ACC112 (cell line): Measurements from ENCODE around the gene NCK2.

Experiments used
- H2AFZ ChIP-seq: fragments of 200-600 bp; sonication (generic); one replicate; pipeline ENCODE4 v1.6.0; 2017; ENCODE audit warnings: antibody characterized with exemption, low read length; ENCODE audit not compliant: unreplicated experiment
- H3K27ac ChIP-seq: fragments of 200-600 bp; sonication (generic); 2 replicates; pipeline ENCODE4 v1.5.1; 2014; ENCODE audit warnings: low read depth, mild to moderate bottlenecking, antibody characterized with exemption, low read length, moderate library complexity
- H3K27me3 ChIP-seq: fragments of 200-600 bp; sonication (generic); 2 replicates; pipeline ENCODE4 v1.6.1; 2014; ENCODE audit warnings: mild to moderate bottlenecking, antibody characterized with exemption, low read length, moderate library complexity, mixed read lengths; ENCODE audit not compliant: insufficient read depth
- H3K36me3 ChIP-seq: fragments of 200-600 bp; sonication (generic); 2 replicates; pipeline ENCODE4 v1.6.1; 2016; ENCODE audit warnings: mild to moderate bottlenecking, antibody characterized with exemption, low read length, moderate library complexity, mixed read lengths; ENCODE audit not compliant: insufficient read depth
- H3K4me1 ChIP-seq: fragments of 200-600 bp; sonication (generic); one replicate; pipeline ENCODE4 v1.6.1; 2016; ENCODE audit warnings: low read length, mixed read lengths; ENCODE audit not compliant: insufficient read depth, unreplicated experiment, control insufficient read depth
- H3K4me3 ChIP-seq: fragments of 200-600 bp; sonication (generic); 2 replicates; pipeline ENCODE4 v1.5.1; 2014; ENCODE audit warnings: mild to moderate bottlenecking, low read depth, low read length
- H3K79me2 ChIP-seq: fragments of 200-600 bp; sonication (generic); one replicate; pipeline ENCODE4 v1.6.0; 2016; ENCODE audit warnings: low read length; ENCODE audit not compliant: control insufficient read depth, unreplicated experiment, insufficient read depth

The NCK2 gene

DNA sequence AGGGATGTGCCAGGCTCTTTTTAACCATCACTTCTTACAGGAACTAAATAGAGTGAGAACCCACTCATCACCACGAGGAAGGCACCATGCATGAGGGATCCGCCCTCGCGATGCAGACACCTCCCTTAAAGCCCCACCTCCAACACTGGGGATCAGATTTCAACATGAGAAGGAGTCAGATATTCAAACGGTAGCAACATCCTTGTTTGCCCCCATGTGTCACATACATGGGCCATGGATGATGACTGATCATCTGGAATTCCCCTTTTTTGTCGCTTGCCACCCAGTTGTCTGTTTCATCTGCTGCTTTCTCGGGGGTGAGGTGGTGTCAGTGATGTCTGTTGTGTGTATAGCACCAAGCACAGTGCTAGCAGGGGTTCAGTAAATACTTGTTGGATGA, 57.9 kb downstream of the NCK2 start:
- peaks cover 5% of the 10 kb centered on the region for H3K4me1 ChIP-seq
- H3K36me3 ChIP-seq = no peaks in the 10 kb centered on the region
- H3K79me2 ChIP-seq = peaks cover 15% of the 10 kb centered on the region
- no peak overlapping the region for H3K4me3 ChIP-seq
- H3K27ac ChIP-seq = no peak overlapping the region
- H2AFZ ChIP-seq = no peak overlapping the region
- no peaks in the 10 kb centered on the region for H3K27me3 ChIP-seq

DNA sequence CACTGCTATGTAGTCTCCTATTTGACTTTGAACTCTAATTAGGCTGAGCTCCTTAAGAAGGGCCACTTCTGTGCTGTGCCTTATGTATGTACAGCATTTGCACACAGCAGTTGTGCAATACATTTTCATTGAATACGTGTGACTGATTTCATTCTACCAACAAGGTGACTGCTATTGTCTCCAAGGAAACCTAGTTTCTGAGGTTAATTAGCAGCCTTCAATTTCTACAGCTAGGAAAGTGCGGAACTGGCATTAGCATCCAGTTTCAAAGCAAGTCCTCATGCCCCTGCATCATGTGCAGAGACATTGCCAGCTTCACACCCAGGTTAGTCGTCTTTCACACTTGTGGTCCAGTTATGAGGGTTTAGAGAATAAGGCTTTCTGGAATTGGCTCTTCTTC, 58.6 kb downstream of the NCK2 start:
- Histone ChIP-seq H3K27me3 (no peaks in the 10 kb centered on the region), H2AFZ (no peak overlapping the region), H3K79me2 (peaks cover 14% of the 10 kb centered on the region), H3K4me3 (no peak overlapping the region), H3K27ac (no peak overlapping the region), H3K36me3 (no peaks in the 10 kb centered on the region), H3K4me1 (no peaks in the 10 kb centered on the region)

DNA sequence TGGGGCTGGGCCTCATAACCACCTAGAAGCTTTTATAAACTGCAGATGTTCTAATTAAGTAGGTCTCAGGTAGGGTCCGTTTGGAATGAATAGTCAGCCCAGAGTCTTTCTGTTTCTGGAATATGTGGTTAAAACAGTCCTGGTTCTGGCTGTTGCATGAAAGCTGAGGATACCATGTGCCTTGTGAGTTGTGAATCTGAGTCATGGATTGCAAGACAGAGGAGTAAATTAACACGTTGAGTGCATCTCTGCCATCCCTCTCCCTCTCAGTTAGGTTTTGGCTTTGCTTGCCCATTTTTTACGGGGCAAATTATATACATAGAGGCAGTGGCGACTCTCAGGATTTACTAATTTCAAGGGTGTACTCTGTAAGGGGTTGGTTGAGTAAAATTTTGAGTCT, 59.1 kb downstream of the NCK2 start:
- Histone ChIP-seq H3K27ac (no peak overlapping the region), H3K79me2 (peaks cover 9% of the 10 kb centered on the region), H3K36me3 (no peaks in the 10 kb centered on the region), H3K4me1 (no peaks in the 10 kb centered on the region), H2AFZ (no peak overlapping the region), H3K27me3 (no peaks in the 10 kb centered on the region), H3K4me3 (no peak overlapping the region)

DNA sequence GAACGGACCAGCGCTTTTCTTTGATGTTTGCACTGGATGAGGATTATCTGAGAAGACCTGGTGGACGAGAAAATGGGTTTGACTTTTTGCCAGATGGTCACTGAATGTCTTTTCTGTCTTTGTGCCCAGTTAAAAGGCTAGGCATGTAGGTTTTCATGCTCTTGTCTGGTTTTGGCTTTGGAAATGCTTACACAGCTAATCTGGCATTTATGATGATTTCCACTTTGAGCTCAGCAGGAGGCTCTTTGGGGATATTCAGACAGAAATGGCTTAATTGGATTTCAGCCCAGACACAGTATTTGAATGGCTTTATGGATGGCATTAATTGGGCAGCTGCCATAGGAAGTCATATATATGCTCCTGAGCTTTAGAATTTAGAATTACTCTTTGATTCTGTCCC, 59.6 kb downstream of the NCK2 start:
- Histone ChIP-seq H2AFZ (no peak overlapping the region), H3K4me1 (no peaks in the 10 kb centered on the region), H3K4me3 (no peak overlapping the region), H3K27ac (no peak overlapping the region), H3K79me2 (peaks cover 8% of the 10 kb centered on the region), H3K27me3 (no peaks in the 10 kb centered on the region), H3K36me3 (no peaks in the 10 kb centered on the region)

DNA sequence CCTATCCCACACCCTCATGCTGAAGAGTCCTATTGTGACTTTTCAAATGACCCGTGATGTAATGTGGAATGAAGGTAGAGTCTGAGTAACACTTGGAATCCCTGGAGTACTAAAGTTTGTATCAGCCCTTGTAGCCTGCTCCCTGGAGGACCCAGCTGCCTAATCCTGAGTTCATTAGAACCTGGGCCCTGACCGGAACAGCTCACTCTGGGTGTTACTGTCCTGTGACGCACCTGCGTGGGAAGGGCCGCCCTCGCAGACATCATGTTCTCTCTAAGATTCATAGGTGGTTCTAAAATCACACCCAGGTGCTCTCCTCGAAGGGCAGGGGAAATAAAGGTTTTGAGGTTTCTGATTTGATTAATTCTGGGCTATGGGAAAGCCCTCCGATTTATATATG, 62.3 kb downstream of the NCK2 start:
- Histone ChIP-seq H3K27ac (no peak overlapping the region), H3K4me1 (no peaks in the 10 kb centered on the region), H3K36me3 (no peaks in the 10 kb centered on the region), H2AFZ (no peak overlapping the region), H3K27me3 (no peaks in the 10 kb centered on the region), H3K79me2 (no peaks in the 10 kb centered on the region), H3K4me3 (no peak overlapping the region)

DNA sequence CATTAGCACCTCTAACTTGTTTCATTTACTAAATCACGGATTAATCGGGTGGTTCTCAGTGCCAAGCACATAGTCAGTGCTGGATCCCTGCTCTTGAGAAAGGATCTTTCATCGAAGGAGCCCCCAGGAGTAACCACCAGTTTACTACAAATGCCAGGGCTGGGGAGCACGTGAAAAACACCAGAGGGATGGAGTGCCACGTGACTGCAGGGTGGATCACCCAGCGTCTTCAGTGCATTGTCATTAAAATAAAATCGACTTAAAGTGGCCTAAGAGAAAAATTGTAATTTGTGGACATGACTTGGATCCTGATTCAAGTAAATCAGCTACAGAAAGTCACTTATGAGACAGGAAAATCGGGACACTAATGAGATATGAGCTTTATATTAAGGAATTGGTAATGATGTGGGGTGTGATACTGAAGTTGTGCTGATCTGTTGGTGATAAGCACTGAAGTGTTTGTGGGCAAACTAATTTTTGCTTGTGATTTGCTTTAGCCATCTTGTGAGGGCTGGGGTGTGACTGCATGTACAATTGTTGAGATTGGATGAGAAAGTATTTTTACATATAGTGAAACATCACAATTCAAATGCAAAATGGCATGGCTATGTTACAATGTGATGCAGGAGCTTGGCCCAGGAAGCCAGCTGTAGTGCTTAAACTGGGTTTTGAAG, 63.8 kb downstream of the NCK2 start:
- no peaks in the 10 kb centered on the region for H3K36me3 ChIP-seq
- H3K79me2 ChIP-seq = no peaks in the 10 kb centered on the region
- H3K4me3 ChIP-seq = no peak overlapping the region
- no peaks in the 10 kb centered on the region for H3K27me3 ChIP-seq
- no peak overlapping the region for H3K27ac ChIP-seq
- H2AFZ ChIP-seq = no peak overlapping the region
- H3K4me1 ChIP-seq = no peaks in the 10 kb centered on the region

DNA sequence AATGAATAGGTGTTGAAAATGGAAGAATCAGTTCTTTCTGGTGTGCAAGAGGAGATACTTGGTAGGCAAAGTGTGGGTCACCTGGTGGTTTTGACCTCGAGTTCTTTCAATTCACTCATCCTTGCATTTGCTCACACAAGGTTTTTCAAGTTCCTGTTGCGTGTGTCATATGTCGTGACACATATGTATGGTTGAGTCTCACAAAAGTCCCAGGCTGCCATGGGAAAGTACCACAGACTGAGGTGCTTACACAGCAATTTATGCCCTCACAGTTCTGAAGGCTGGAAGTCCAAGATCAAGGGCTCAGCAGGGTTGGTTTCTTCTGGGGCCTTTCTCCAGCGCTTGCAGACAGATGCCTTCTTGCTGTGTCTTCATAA, 64.4 kb downstream of the NCK2 start:
- Histone ChIP-seq H3K4me1 (no peaks in the 10 kb centered on the region), H3K36me3 (no peaks in the 10 kb centered on the region), H2AFZ (no peak overlapping the region), H3K27me3 (no peaks in the 10 kb centered on the region), H3K79me2 (no peaks in the 10 kb centered on the region), H3K27ac (no peak overlapping the region), H3K4me3 (no peak overlapping the region)

DNA sequence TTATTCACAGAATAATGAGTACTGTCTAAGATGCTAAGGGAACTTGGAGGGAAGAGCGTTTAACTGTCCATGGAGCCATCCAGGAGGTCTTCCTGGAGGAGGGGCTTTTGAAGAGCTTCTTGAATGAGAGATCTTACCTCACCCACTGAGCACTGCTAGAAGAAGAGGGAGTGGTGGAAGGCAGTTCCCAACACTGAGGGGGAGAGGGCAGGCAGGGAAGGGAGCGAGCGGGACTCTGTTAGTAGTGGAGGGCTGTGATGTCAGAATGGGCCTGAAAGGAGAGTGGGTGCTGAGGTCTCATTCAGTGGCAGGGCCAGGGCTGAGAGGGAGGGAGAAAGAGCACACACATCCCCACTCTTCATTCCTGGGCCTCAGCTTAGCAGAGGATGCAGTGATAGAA, 65.0 kb downstream of the NCK2 start:
- Histone ChIP-seq H3K36me3 (no peaks in the 10 kb centered on the region), H3K4me1 (no peaks in the 10 kb centered on the region), H2AFZ (no peak overlapping the region), H3K4me3 (no peak overlapping the region), H3K27ac (no peak overlapping the region), H3K79me2 (no peaks in the 10 kb centered on the region), H3K27me3 (no peaks in the 10 kb centered on the region)

DNA sequence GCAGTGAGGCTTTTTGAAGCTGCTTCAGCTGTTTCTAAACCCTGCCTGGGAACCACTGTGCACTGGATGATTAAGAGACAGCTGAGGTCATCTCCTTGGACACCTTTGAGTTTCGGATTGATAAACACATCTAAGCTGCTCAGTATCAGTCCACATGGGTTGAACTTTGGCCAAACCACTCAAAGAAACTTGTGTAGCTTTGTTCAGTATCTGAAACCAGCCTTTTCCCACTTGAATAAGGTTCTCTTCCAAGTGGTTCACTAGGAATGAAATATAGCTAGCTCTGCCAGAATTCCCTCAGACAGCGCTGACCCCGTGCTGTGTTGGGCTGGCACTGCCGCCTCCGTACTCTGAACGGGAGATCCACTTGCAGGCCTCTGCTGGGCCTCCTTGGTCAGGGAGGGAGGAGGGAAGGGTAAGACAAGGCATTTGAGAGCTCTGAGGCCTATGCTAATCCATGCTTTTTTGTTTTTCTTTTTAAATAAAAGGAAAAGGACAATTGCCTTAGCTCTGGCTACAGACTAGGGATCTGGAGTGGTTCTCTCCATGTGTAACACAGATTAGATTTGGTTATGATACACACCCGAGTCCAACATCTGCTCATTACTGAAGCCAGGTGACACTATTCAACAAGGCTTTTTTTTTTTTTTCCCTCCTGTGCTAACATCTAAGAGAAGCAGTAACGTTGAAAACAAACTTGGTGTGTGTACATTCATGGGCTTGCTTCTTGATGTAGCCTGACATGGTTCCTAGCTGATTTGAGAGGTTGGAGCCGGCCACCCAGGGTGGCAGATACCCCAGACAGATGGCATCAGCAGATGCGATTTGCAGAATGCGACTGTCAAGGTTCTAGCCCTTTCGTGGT, 67.7 kb downstream of the NCK2 start:
- no peak overlapping the region for H3K4me3 ChIP-seq
- H3K27ac ChIP-seq = no peak overlapping the region
- H3K36me3 ChIP-seq = no peaks in the 10 kb centered on the region
- H3K27me3 ChIP-seq = no peaks in the 10 kb centered on the region
- H3K4me1 ChIP-seq = no peaks in the 10 kb centered on the region
- H2AFZ ChIP-seq = no peak overlapping the region
- H3K79me2 ChIP-seq = no peaks in the 10 kb centered on the region

DNA sequence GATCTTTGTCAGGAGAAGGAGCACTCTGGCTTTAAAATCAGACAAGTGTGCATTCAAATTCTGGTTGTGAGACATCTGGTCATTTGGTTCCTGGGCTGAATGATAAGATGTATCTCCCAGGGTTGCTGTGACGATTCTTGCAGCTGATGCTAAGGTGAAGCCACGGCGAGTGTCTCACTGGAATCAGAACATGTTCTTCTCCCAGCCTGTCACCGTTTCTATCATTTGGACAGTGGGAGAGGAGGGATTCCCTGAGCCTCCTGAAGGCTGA, 68.3 kb downstream of the NCK2 start:
- H3K27ac ChIP-seq = no peak overlapping the region
- no peak overlapping the region for H3K4me3 ChIP-seq
- no peaks in the 10 kb centered on the region for H3K79me2 ChIP-seq
- no peak overlapping the region for H2AFZ ChIP-seq
- H3K27me3 ChIP-seq = no peaks in the 10 kb centered on the region
- H3K36me3 ChIP-seq = no peaks in the 10 kb centered on the region
- H3K4me1 ChIP-seq = no peaks in the 10 kb centered on the region

DNA sequence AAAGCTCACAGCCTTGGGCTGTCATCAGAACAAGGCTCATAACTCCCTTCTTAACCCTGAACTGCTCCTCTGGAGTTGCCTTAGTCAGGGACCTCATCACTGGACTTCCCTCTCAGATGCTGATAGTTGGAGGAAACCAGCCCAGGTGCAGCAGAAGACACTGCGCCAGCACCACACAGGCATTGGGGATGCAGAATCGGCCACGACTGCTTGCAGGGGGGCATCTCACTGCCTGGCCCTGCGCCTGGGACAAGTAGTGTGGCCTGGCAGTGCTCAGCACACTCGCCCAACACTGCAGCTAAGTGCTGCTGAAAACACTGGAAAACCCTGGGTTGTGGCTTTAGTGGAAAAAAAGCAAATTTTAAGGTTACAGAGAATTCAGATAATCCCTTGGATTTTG, 68.7 kb downstream of the NCK2 start:
- Histone ChIP-seq H3K79me2 (no peaks in the 10 kb centered on the region), H3K36me3 (no peaks in the 10 kb centered on the region), H2AFZ (no peak overlapping the region), H3K27me3 (no peaks in the 10 kb centered on the region), H3K4me1 (no peaks in the 10 kb centered on the region), H3K4me3 (no peak overlapping the region), H3K27ac (no peak overlapping the region)
